HFF-Myc (cell line): ENCODE data around the gene CDK1.

Source experiments
- DNase-seq: peaks from one replicate; pipeline ENCODE4 v3.0.0-alpha.2; 2011; ENCODE audit warnings: low read depth; ENCODE audit errors: extremely low read depth
- H3K4me3 ChIP-seq: replicated peaks from 2 replicates; pipeline ENCODE4 v1.5.1; 2011; ENCODE audit warnings: low read depth, mild to moderate bottlenecking, control low read depth, low read length
- CTCF ChIP-seq: IDR thresholded peaks from 2 replicates; pipeline ENCODE4 v1.5.1; 2012; ENCODE audit warnings: mild to moderate bottlenecking, low read depth, low read length, control low read depth; ENCODE audit errors: missing control alignments

Gene CDK1

GRCh38 chr10:60808036-60808435 is 29.8 kb downstream of the CDK1 start:
- no peak for DNase-seq
- TF ChIP-seq CTCF, result no peak
- no peak overlapping the region for H3K4me3 ChIP-seq

- DNase-seq, result no peak
- H3K4me3 ChIP-seq, result no peak overlapping the region
- no peak for TF ChIP-seq CTCF
Measured at GRCh38 chr10:60809157-60809556, 30.9 kb downstream of the CDK1 start.

- TF ChIP-seq CTCF, result no peak
- no peak overlapping the region for H3K4me3 ChIP-seq
- no peak for DNase-seq
Measured at GRCh38 chr10:60810437-60811182, 32.3 kb downstream of the CDK1 start.

- peak; percentile 84 for DNase-seq
- H3K4me3 ChIP-seq, result no peak overlapping the region
- TF ChIP-seq CTCF, result peak; percentile 71
Measured at GRCh38 chr10:60816628-60817397, 38.5 kb downstream of the CDK1 start.

GRCh38 chr10:60817398-60817805 is 39.1 kb downstream of the CDK1 start:
- no peak overlapping the region for H3K4me3 ChIP-seq
- no peak for DNase-seq
- no peak for TF ChIP-seq CTCF

GRCh38 chr10:60818134-60818770 is 40.0 kb downstream of the CDK1 start:
- no peak for TF ChIP-seq CTCF
- no peak for DNase-seq
- no peak overlapping the region for H3K4me3 ChIP-seq
